ENCODE measurements around the gene ANKS1A. TPM values are rescaled to one million over a fixed set of nuclear protein-coding genes. Genes with fewer than 3 reads are reported as not detected.

The ANKS1A gene
- total RNA-seq, 2 donors from 2014 or later = 25.3 to 26.0 TPM

DNA sequence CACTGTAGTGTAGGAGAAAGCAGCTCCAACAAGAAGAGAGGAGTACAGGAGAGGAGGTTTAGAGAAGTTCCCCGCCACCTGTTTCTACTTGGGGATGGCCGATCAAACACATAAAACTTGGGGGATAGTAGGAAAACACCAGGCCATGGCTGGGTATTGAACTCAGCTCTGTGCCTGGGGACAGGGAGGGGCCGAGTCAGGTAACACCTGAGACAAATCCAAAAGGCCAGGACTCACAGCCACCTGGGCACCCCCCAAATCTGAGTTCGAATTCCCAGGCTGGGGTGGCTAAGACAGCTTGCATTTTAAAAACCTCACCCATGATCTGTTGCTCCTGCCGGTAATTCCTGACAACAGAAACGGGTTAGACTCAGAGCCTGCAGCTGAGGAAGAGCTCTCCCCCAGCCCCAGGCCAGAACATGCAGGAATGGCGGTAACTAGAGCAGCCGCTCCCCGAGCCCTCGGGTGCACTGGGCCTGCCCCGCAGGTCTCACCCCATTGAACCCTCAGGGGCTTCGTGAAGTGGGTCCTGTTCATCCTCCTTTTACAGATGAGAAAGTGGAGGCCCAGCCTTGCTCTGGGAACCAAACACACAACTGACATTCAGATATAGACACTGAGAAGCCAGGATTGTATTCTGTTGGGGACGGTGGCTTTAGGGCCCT lies 191.1 kb downstream of the ANKS1A start:
- Histone ChIP-seq H3K4me3 (no peak overlapping the region), H3K27me3 (no peaks in the 10 kb centered on the region), H3K4me1 (no peaks in the 10 kb centered on the region), H3K9me3 (no peaks in the 10 kb centered on the region), H3K9ac (ENCODE audit: low read depth in 2 of 2, low read length in 2 of 2) (no peak overlapping the region), H3K36me3 (peaks cover 5% of the 10 kb centered on the region), H3K27ac (no peak overlapping the region)
- intact Hi-C loops (cut with DNase I) = no loop called here
- TF ChIP-seq, protein P1, sequence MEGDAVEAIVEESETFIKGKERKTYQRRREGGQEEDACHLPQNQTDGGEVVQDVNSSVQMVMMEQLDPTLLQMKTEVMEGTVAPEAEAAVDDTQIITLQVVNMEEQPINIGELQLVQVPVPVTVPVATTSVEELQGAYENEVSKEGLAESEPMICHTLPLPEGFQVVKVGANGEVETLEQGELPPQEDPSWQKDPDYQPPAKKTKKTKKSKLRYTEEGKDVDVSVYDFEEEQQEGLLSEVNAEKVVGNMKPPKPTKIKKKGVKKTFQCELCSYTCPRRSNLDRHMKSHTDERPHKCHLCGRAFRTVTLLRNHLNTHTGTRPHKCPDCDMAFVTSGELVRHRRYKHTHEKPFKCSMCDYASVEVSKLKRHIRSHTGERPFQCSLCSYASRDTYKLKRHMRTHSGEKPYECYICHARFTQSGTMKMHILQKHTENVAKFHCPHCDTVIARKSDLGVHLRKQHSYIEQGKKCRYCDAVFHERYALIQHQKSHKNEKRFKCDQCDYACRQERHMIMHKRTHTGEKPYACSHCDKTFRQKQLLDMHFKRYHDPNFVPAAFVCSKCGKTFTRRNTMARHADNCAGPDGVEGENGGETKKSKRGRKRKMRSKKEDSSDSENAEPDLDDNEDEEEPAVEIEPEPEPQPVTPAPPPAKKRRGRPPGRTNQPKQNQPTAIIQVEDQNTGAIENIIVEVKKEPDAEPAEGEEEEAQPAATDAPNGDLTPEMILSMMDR (IDR thresholded peaks at IDR 0.05) = no peak
- no peak for DNase-seq

DNA sequence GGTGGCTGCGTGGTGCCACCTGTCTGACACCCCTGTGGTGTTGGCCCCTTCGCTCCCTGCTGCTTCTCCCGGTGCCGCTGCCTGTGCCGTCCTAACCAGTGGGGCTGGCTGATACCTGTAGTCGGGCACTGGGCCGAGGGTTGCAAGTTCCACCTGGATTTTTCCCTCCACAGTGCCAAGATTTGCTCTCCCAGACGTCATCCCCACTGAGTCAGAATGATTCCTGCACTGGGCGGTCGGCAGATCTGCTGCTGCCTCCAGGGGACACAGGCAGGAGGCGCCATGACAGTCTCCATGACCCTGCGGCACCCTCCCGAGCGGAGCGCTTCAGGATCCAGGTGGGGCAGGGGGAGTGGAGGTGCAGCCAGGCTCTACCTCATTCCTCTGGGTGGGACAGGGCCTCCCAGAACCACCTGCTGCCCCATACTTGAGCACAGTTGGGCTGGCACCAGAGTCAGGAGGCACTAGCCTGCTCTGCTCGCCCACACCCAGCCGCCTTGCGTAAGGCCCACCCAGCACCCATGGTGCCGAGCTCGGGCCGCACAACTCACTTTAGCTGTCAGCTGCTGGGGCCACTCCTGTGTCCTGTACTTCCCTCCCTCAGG lies 191.9 kb downstream of the ANKS1A start:
- Histone ChIP-seq H3K27me3 (no peaks in the 10 kb centered on the region), H3K4me1 (no peaks in the 10 kb centered on the region), H3K36me3 (peaks cover 5% of the 10 kb centered on the region), H3K27ac (no peak overlapping the region), H3K9ac (ENCODE audit: low read depth in 2 of 2, low read length in 2 of 2) (no peak overlapping the region), H3K9me3 (no peaks in the 10 kb centered on the region), H3K4me3 (no peak overlapping the region)
- TF ChIP-seq, protein P1 (IDR thresholded peaks at IDR 0.05) = no peak
- intact Hi-C loops (cut with DNase I) = no loop called here
- DNase-seq = no peak

DNA sequence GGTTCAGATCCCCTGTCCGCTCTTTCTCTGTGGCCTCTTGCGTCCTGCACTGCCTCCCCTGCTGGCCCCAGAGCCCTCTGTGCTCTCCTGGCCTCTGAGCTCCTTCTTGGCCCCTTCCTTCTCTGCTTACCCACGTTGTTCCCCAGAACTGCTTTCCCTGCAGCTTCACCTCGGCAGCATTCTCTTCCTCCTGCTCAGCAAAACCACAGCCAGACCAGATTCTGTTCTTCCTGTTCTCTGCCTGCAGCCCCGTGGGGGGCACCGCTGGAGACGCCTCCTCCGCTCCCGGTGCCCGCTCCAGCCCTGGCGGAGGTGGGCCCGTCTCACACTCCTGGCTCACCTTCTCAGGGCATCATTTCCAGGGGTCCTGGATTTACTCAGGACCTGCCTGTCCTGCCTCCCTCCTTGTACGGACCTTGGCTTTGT lies 192.4 kb downstream of the ANKS1A start:
- TF ChIP-seq, protein P1 (IDR thresholded peaks at IDR 0.05) = no peak
- intact Hi-C loops (cut with DNase I) = no loop called here
- Histone ChIP-seq H3K4me3 (no peak overlapping the region), H3K9ac (ENCODE audit: low read depth in 2 of 2, low read length in 2 of 2) (no peak overlapping the region), H3K4me1 (no peaks in the 10 kb centered on the region), H3K27ac (no peak overlapping the region), H3K9me3 (no peaks in the 10 kb centered on the region), H3K27me3 (no peaks in the 10 kb centered on the region), H3K36me3 (peaks cover 5% of the 10 kb centered on the region)
- no peak for DNase-seq

DNA sequence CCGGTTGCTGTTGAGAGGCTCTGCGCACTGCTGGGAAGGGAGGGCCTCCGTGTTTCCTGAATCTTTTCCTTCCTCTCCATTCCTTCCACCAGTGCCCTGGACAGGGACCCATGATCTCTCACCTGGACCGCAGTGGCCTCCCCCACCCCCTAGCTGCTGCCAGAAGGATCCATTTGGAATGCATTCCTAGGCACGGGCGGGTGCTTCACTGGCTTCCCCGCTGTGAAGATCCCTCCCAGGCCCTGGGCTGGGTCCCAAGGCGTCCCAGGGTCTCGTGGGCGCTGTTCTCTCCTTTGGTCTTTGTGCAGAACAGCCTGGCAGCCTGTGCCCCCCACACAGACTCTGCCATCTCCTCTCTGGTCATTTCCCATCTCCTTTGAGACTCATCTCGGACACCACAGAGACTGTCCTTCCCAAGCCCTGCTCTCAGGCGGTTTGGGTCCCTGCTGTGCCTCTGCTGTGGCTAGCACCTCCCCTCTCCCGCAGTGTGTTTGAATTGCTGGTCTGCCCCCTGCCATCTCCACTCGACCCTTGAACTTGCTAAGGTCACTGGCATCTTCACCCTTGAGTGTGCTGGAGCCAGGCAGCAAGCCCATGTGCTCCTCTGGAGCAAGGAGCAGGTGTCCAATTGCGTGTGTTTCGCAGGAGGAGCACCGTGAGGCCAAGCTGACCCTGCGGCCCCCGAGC lies 193.1 kb downstream of the ANKS1A start:
- Histone ChIP-seq H3K9me3 (no peaks in the 10 kb centered on the region), H3K4me1 (no peaks in the 10 kb centered on the region), H3K9ac (ENCODE audit: low read depth in 2 of 2, low read length in 2 of 2) (no peak overlapping the region), H3K27me3 (no peaks in the 10 kb centered on the region), H3K27ac (no peak overlapping the region), H3K36me3 (peaks cover 10% of the 10 kb centered on the region), H3K4me3 (no peak overlapping the region)
- TF ChIP-seq, protein P1 (IDR thresholded peaks at IDR 0.05) = no peak
- no peak for DNase-seq
- intact Hi-C loops (cut with DNase I) = no loop called here

DNA sequence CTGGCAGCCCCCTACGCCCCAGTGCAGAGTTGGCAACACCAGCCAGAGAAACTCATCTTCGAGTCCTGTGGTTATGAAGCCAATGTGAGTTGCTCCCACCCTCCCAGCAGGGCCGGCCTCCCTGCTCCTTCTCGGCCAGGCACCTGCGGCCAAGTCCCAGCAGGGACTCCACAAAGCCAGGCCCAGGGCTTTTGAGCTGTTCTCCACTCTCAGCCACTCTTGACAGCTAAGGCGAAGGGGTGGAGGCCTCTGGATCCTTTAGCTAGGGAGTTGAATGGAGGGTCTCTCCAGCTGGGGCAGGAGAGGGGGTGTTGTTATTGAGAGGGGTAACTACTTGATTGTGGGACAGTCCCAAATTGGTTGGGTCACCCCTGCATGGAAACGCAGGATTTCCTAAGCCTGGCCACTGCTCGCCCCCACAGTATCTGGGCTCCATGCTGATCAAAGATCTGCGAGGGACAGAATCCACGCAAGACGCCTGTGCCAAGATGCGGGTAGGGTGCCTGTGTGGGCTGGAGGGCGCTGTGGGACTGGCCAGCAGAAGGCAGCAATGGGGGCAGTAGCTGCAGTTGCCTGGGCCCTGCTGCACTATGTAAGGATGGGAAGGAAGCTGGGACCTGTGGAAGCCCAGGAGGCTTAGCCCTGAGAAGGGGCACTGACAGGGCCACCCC lies 193.8 kb downstream of the ANKS1A start:
- Histone ChIP-seq H3K27me3 (no peaks in the 10 kb centered on the region), H3K4me3 (no peak overlapping the region), H3K4me1 (no peaks in the 10 kb centered on the region), H3K27ac (no peak overlapping the region), H3K9me3 (no peaks in the 10 kb centered on the region), H3K36me3 (peaks cover 10% of the 10 kb centered on the region), H3K9ac (ENCODE audit: low read depth in 2 of 2, low read length in 2 of 2) (no peak overlapping the region)
- TF ChIP-seq, protein P1 (IDR thresholded peaks at IDR 0.05) = no peak
- no peak for DNase-seq
- intact Hi-C loops (cut with DNase I) = no loop called here

Measured in colonic mucosa (tissue), 4 donors.